CD4-positive, alpha-beta T cell treated with Interleukin-1 beta for 1 hour (primary cell): ENCODE results near the gene MED26.

Source experiments
- DNase-seq, 2 donors: peaks; one replicate each; pipeline ENCODE4 v3.0.0-alpha.2; 2020 to 2022

MED26 gene

DNA sequence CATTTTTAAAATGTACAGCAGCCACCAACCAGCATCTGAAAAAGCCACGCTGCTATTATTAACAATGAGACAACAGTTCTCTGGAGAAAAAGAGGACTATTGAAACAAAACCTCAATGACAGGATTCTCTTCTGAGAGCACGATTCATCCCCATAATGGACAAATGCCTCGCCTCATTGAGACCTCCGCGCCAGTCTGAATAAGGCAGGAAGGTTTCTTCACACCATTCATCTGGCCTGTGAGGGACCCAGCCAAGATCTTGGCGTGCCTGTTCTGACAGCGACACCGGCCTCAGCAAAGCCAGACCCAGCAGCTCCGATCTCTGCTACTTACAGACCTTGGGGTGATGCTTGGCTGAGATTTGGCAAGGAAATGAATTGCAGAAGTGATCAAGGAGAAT is 17.1 kb upstream of the MED26 start:
- DNase-seq = no peak

DNA sequence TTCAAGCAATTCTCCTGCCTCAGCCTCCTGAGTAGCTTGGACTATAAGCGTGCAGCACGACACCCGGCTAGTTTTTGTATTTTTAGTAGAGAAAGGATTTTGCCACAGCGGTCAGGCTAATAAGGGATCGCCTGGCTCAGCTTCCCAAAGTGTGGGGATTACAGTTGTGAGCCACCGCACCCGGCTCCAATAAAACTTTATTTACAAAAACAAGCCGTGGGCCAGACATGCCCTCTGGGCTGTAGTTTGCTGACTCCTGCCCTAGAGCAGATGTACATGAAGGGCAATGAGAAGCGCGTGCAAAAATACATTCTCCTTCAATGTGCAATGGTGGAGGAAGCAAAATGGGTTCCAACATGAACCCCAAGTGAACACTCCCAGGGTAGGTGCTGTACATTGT is 13.7 kb upstream of the MED26 start:
- no peak for DNase-seq

- no peak for DNase-seq
These were observed 12.9 kb upstream of the MED26 start for GRCh38 chr19:16640951-16641350.

DNA sequence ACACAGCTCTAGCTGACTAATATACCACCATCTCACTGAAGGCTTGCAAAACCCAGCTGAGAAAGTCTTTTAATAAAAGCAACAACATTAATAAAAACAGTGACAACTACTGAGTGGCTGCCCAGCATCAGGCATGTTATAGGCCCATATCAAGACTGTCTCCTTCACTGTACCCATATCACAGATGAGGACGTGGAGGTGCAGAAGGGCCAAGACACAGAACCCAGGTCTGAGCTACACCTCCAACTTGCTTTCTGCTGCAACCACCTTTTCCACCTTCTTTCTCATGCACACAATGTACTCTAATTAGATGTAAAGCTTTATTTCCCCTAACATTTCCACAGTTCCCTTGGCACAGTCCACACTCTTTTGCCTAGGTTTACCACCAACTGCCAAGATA is 10.7 kb upstream of the MED26 start:
- DNase-seq = no peak

- DNase-seq = no peak
These were observed 9.5 kb upstream of the MED26 start for GRCh38 chr19:16637535-16637934.

DNA sequence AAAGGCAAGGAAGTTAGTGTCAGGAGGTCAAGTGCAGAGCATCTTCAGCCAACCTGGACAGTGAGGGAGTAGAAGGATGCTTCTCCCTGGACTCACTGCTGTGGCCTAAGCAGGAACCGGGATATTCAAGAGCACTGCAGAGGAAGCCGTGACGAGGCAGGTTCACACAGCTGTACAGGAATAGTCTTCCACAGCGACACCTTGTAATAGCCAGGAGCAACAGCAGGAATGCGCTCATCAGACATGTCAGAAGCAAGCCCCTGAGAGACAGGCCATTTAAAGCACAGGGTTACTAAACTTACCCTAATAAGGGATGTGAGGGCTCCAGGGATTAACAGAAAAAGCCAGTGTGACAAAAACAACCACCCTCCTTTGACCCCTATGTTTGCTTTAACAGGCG is 3.5 kb upstream of the MED26 start:
- DNase-seq = no peak

GRCh38 chr19:16628984-16629691 is 1.1 kb upstream of the MED26 start:
- DNase-seq = no peak

- DNase-seq = no peak
These were observed 149 bp downstream of the MED26 start for GRCh38 chr19:16627928-16628182.

DNA sequence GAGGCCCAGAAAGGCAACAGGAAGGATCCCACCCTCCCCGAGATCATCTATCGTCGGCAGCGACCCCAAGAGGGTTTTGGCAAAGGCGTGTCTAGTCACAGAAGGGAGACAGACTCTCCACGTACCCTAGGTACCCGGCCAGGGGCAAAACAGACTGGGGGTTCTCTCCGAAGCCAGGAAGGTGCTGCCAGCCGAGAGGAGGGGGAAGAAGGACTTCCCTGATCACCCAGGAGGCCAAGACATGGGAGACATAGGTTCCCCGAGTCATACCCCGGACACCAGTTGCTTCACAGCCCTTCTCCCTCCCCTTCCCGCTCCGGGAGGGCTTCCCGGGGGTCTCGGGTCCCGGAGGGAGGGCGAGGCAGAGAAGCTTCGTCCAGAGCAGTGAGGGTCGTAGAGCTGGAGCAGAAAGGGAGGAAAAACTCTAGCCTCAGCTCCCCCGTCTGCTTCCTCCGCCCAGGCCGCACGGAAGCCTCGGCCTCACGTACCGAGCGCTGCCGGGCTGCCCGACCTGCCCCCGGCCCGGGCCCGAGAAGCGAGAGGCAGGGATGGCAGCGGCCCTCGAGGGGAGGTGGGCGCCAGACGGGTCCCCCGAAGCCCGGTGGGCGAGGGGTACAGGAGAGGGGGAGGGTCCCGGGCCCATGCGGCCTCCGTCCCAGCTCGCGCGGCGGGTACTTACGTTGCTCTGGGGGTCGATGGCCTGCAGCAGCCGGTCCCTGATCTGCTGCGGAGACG is 644 bp downstream of the MED26 start:
- DNase-seq = no peak

DNA sequence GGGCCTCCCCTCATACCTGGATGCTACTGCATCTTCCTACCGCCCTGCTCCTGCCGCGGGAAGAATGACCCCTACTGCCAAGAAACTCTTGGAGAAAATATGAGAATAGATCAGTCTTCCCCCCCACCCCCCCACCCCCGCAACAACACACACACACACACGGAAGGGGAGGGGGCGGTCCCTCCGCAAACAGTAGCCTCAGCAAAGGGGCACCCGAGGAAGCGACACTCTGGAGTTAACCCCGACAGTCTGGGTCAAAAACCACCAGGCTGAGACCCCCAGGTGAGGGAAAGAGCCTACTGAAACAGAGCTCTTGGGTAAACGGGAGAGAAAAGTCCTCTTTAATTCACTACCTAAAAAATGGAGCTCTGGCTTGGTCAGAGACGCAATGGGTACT is 1.2 kb downstream of the MED26 start:
- DNase-seq = no peak

DNA sequence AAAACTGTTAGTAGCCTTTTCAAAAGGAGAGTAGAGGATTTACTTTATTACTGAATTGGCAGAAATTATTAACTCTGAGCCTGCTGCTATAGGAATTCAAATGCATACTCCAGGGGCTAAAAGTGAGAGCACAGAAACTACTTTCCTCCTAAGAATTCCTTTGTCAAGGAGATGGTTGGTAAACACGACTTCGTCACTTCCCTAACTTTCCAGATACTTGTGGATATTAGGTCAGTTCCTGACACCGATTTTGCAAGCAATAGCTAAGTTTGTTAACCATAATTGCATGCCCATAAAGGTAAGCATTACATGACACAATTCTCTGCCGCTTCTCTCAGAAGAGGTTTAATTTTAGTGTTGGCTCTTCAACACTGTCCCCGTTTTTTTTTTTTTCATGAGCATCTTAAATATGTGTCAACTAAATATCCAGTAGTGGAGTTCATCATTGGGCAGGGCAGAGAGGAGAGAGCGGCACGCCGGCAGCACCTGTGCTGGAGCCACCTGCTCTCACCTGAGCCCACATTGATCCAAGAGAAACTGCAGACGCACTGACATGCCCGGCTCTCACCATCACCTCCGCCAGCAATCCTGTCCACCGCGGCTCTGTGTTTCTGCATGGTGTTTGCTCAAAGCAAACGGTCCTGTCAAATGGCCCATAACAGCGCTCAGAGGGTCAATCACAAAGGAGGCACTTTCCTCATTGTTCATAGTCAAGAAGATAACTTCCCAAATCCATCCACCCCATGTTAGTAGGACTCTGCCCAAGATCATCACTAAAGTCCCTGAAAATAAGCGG is 2.6 kb downstream of the MED26 start:
- no peak for DNase-seq

- no peak for DNase-seq
These were observed 3.8 kb downstream of the MED26 start for GRCh38 chr19:16624236-16624635.

GRCh38 chr19:16623576-16623975 is 4.4 kb downstream of the MED26 start:
- DNase-seq = no peak

DNA sequence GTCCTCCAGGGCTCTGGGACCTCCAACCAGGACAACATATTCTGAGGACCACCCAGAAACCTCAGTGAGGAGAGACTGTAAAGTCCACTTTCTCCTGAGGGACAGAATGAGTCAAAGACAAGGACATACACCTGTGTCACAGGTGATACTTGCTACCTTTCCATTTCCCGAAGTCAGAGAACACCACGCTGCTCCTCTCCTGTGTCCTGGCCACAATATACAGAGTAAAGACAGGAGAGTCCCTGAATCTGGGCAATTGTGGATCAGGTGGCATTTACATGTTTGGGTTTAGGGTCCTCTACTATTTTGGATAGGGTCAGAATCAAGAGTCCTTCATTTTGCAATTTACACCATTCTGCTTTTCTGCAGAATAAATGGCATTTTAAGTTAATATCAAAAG is 4.9 kb downstream of the MED26 start:
- no peak for DNase-seq

DNA sequence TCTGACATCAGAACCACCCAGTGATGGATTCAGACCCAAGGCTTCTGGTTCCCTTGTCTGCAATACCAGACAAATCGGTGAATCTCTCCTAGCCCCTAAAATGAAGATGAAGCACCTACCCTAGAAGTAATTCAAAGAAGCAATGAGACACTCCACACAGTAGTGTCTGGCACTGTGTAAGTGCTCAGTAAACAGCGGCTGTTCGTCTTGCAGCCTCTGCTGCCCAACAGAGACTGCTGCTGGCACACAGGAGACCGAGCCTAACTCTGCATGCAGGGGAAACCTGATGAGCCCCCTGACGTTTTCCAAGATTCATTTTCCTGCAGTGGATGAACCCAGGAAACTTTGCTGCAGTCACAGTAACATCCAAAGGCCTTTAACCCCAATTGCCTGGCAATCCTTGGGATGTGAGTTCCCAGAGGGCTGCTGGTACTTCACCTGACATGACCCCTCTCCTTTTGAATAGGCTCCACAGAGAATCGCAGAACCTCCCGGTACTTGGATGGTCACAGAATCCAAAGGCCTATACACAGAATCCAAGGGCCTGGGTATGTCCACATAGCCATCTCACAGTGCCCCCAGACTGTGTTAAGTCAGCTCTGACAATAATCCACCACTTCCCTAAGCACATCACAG is 6.7 kb downstream of the MED26 start:
- DNase-seq = no peak

DNA sequence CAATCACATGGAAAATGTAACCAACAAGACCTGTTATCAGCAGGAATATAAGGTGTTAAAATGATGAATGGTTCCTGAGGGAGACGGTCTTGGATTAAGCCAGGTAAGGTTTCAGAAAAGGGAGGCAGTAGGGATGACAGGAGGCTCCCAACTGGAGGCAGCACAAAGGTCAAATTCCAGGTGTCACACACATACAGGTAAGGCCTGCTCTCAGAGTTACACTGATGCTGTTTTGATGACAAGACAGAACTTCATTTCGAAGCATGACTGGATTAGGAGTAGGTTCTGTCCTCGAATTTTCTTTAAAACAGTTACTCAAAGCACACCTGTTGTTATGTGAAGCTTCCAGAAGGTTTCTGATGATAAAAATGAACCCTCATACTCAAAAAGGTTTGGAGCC is 7.4 kb downstream of the MED26 start:
- DNase-seq = no peak

DNA sequence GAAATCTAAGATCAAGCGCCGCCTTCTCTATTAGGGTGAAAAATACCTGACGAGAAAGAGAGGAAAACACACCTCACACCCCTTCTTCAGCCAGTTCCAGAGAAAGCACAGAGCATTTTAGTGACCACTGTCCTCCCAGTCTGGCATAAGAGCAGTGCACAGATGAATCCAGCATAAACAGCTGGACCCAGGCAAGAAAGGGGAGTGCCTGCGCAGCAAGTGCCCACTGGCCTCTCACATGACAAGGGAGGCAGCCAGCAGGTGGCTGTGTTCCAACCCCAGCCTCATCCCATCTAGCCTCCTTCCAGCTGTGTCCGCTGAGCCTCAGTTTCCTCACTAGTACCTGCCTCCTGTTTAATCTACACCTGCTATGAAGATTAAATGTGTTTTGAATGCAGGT is 8.0 kb downstream of the MED26 start:
- no peak for DNase-seq

DNA sequence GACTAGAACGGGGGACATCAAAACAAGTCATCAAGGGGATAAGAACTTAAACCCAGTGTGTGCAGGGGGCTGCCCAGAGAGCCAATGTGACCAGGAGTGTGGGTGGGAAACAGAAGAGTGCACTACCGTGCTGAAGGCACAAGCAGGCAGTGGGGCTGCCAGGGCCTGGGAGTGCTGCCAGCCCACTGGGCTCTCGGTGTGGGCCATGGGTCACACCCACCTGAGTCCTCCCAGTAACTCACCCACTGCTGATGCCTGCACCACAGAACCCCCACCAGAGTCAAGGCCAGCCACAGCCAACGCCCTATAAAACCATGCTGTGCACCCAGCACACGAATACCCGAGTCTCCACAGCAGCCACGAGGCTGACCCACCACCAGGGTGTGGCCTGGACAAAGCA is 8.5 kb downstream of the MED26 start:
- no peak for DNase-seq

- no peak for DNase-seq
These were observed 9.8 kb downstream of the MED26 start for GRCh38 chr19:16618248-16618647.

DNA sequence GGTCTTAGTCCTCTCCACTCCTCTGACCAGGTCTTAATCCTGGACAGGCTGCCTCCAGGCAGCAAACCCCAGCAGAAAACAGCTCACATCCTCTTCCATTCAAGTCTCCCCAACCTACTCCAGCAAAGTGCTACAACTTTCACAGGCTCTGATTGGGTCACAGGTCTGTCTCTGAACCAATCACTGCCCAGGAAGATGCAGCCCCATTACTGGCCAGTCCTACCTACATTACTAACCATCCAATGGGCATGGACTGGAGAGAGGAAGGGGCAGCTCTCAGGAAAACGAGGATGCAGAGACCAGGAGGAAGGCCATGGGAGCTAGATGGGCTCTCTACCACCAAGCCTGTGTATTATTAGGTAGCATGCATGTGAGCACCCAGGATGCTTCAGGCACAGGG is 12.2 kb downstream of the MED26 start:
- DNase-seq = no peak

- DNase-seq = no peak
These were observed 13.1 kb downstream of the MED26 start for GRCh38 chr19:16614941-16615340.

GRCh38 chr19:16613841-16614240 is 14.2 kb downstream of the MED26 start:
- DNase-seq = no peak

DNA sequence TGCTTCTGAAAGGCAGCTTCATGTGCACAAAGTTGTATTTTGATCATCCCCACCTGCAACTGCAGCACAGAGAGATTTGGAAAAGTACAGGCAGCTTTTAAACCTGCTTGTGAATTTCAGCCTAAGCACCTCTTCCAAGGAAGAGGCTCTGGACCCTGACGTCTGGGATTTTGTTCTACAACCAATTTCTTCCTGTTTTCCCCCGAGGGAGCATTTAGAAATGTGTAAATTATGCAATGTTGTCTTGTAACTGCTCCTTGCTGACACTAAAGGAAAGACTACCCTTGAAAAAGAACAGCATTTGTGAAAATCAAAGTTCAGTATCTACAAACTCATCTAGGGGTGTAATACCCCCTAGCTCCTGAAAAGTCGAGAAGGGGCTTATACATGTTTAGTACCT is 15.4 kb downstream of the MED26 start:
- no peak for DNase-seq

GRCh38 chr19:16611121-16611520 is 16.9 kb downstream of the MED26 start:
- no peak for DNase-seq
